ENCODE results near the gene PIM1. TPM values are rescaled to one million over a fixed set of nuclear protein-coding genes. Genes with fewer than 3 reads are reported as not detected.

Gene PIM1
- 10.0 to 14.2 TPM (median 12.8 TPM) in 5 replicates for total RNA-seq (2022; extraction: Qiagen RNA extraction)

DNA sequence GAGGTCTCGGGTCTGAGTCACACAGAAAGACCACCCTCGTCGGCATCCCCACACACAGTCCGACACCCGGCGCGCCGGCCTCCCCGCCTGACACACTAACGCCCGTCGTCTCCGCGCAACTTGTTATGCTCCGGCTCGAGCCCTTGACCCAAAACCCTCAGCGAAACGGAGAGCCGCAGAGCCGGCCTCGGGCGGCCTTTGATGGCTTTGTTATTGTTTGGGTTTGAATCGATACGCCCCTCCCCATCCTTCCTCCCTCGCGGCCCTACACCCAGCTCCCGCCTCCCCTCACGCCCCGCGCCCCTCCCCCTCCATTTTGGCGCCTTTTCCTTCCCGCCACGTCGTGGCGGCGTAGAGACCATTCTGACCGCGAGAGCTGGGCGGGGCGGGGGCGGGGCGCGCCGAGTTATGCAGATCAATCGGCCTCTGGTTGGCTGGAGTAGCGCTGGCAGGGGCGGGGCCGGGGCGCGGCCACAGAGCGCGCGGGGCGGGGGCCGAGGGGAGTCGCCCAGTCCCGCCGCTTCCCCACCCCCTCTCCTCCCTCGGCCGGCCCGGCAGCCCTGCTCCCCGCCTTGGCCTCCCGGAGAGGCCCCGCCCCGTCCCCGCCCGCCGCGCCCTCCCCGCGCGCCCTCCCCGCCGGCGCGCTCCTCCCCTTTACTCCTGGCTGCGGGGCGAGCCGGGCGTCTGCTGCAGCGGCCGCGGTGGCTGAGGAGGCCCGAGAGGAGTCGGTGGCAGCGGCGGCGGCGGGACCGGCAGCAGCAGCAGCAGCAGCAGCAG, at the start of gene PIM1:
Gene PIM1 (plus strand): TSS at position 657 of the 777 bp plus-strand sequence. CDS start 424 bp downstream, outside the sequence.

Other genes starting within 250 kb of the PIM1 start
- gene PI16, start 215.4 kb upstream of the PIM1 start, total RNA-seq (2022; extraction: Qiagen RNA extraction), result not detected in 5 replicates
- gene MTCH1, start 184.0 kb upstream of the PIM1 start, total RNA-seq (2022; extraction: Qiagen RNA extraction), result 112 to 137 TPM (median 134 TPM) in 5 replicates
- gene FGD2, start 164.5 kb upstream of the PIM1 start, total RNA-seq (2022; extraction: Qiagen RNA extraction), result 0.04 to 0.08 TPM in 2 of 5 replicates, not detected in the others
- 5.0 to 5.7 TPM (median 5.4 TPM) in 5 replicates for gene TBC1D22B, start 87.6 kb downstream of the PIM1 start, total RNA-seq (2022; extraction: Qiagen RNA extraction)
- gene TMEM217, start 88.0 kb downstream of the PIM1 start, total RNA-seq (2022; extraction: Qiagen RNA extraction), result 0.33 to 0.71 TPM (median 0.43 TPM) in 5 replicates
- 20.6 to 28.0 TPM (median 23.7 TPM) in 5 replicates for gene RNF8, start 183.8 kb downstream of the PIM1 start, total RNA-seq (2022; extraction: Qiagen RNA extraction)

Data from A549 treated with Mapracorat at 1 μM for 4 hours (cell line).